ENCODE measurements around the gene PTPRD. TPM values are rescaled to one million over a fixed set of nuclear protein-coding genes. Genes with fewer than 3 reads are reported as not detected.
"Not testable (repeated sequence)": the region's sequence is repeated elsewhere in the genome, so short reads cannot be mapped to it uniquely, and the experiment has no call there.

PTPRD gene
- total and polyA plus RNA-seq, 7 experiments from 2014 or later: 0.71 TPM; not detected in 6

DNA sequence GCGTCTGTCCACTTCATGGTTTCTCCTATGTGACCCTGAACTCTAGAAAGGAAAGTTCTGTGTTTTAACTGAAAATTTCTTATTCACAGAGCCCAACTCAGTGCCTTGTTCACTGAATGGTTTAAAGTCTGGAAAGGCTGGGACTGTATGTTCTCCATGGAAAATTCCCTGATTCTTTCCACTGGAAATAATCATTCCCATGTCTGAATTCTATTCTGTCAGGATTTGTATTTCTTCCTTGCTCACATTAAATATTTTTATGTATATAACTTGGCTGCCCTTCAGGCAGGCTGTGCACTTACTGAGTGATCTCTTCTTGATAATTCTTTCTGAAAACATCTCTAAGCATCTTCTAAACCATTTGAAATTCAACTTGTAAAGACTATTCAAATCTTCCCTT, 1686.3 kb downstream of the PTPRD start:
- Mint-ChIP-seq H3K27me3 (no peaks in the 10 kb centered on the region), H3K27ac (no peak overlapping the region), H3K9me3 (peaks cover 0 to 15% (median under 1%) of the 10 kb centered on the region in 11 donors), H3K4me1 (no peaks in the 10 kb centered on the region), H3K4me3 (no peak overlapping the region), H3K36me3 (no peaks in the 10 kb centered on the region)
- H3K36me3 ChIP-seq (ENCODE audit: control insufficient read depth in 2 of 3, insufficient read depth in 3 of 3, low read length in 3 of 3): no peaks in the 10 kb centered on the region
- no peaks in the 10 kb centered on the region for H3K27me3 ChIP-seq (ENCODE audit: control insufficient read depth in 2 of 2, insufficient read depth in 2 of 2, low read length in 2 of 2)
- no peaks in the 10 kb centered on the region for H3K9me3 ChIP-seq (ENCODE audit: control insufficient read depth in 2 of 3, low read length in 3 of 3)
- ATAC-seq (no peak), DNase-seq (no peak)
- POLR2A ChIA-PET: no interaction called here
- no peak overlapping the region for H3K27ac ChIP-seq (ENCODE audit: low read depth, low read length)
- no peaks in the 10 kb centered on the region for H3K4me1 ChIP-seq (ENCODE audit: control insufficient read depth in 2 of 2, insufficient read depth in 2 of 2, low read length in 2 of 2)
- no peak overlapping the region for H3K4me3 ChIP-seq (ENCODE audit: low read length)
- intact Hi-C loops (cut with micrococcal nuclease): no loop called here
- CTCF ChIA-PET: no interaction called here

DNA sequence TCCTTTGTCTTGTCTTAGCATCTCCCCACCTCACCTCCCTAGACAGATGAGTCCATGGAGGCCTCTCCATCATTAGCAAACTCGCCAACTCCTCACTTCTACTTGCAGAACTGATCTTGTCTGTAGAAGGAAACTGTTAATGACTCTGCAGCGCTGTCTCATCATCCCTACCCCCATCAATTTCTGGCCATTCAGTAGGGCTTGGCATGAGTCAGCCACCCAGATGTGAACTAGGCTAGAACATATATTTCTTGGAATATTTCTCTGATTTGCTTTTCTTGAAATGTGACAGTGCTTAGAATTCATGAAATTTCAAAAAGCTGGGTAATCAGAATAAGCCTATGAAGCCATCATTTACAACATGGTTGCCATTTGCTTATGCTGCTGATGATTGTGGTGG, 1688.2 kb downstream of the PTPRD start:
- H3K36me3 Mint-ChIP-seq: no peaks in the 10 kb centered on the region
- H3K27ac Mint-ChIP-seq: no peak overlapping the region
- intact Hi-C loops (cut with micrococcal nuclease): no loop called here
- peaks cover 0 to 14% (median 0%) of the 10 kb centered on the region in 11 donors for H3K9me3 Mint-ChIP-seq
- no peak overlapping the region for H3K4me3 Mint-ChIP-seq
- H3K4me1 Mint-ChIP-seq: no peaks in the 10 kb centered on the region
- ChIA-PET POLR2A (no interaction called here), CTCF (no interaction called here)
- no peaks in the 10 kb centered on the region for H3K27me3 Mint-ChIP-seq
- no peak for DNase-seq
- Histone ChIP-seq H3K27ac (ENCODE audit: low read depth, low read length) (no peak overlapping the region), H3K4me3 (ENCODE audit: low read length) (no peak overlapping the region), H3K9me3 (ENCODE audit: control insufficient read depth in 2 of 3, low read length in 3 of 3) (no peaks in the 10 kb centered on the region), H3K27me3 (ENCODE audit: control insufficient read depth in 2 of 2, insufficient read depth in 2 of 2, low read length in 2 of 2) (no peaks in the 10 kb centered on the region), H3K36me3 (ENCODE audit: control insufficient read depth in 2 of 3, insufficient read depth in 3 of 3, low read length in 3 of 3) (no peaks in the 10 kb centered on the region), H3K4me1 (ENCODE audit: control insufficient read depth in 2 of 2, insufficient read depth in 2 of 2, low read length in 2 of 2) (no peaks in the 10 kb centered on the region)
- no peak for ATAC-seq

DNA sequence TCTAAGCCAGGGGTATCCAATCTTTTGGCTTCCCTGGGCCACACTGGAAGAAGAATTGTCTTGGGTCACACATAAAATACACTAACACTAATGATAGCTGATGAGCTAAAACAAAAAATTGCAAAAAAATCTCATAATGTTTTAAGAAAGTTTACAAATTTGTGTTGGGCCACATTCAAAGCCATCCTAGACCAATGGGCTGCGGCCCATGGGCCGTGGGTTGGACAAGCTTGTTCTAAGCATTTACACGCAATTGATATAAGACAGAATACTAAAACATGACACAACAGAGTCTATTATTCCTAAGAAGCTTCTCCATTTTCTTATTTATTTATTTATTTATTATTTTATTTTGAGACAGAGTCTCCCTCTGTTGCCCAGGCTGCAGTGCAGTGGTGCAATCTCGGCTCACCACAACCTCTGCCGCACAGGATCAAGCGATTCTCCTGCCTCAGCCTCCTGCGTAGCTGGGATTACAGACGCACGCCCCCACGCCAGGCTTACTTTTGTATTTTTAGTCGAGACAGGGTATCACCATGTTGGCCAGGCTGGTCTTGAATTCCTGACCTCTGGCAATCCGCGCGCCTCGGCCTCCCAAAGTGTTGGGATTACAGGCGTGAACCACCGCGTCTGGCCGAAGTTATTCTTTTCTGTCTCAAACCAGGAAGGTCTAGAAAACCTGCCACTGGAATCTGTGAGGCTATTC, 1692.2 kb downstream of the PTPRD start:
- H3K27ac ChIP-seq (ENCODE audit: low read depth, low read length); H3K27ac Mint-ChIP-seq; H3K27me3 Mint-ChIP-seq; H3K4me1 ChIP-seq (ENCODE audit: control insufficient read depth in 2 of 2, insufficient read depth in 2 of 2, low read length in 2 of 2); POLR2A ChIA-PET; H3K9me3 Mint-ChIP-seq; H3K27me3 ChIP-seq (ENCODE audit: control insufficient read depth in 2 of 2, insufficient read depth in 2 of 2, low read length in 2 of 2); H3K9me3 ChIP-seq (ENCODE audit: control insufficient read depth in 2 of 3, low read length in 3 of 3); DNase-seq; intact Hi-C loops (cut with micrococcal nuclease); H3K36me3 Mint-ChIP-seq; CTCF ChIA-PET; ATAC-seq; H3K4me1 Mint-ChIP-seq; H3K4me3 Mint-ChIP-seq; H3K4me3 ChIP-seq (ENCODE audit: low read length); H3K36me3 ChIP-seq (ENCODE audit: control insufficient read depth in 2 of 3, insufficient read depth in 3 of 3, low read length in 3 of 3): not testable (repeated sequence)

DNA sequence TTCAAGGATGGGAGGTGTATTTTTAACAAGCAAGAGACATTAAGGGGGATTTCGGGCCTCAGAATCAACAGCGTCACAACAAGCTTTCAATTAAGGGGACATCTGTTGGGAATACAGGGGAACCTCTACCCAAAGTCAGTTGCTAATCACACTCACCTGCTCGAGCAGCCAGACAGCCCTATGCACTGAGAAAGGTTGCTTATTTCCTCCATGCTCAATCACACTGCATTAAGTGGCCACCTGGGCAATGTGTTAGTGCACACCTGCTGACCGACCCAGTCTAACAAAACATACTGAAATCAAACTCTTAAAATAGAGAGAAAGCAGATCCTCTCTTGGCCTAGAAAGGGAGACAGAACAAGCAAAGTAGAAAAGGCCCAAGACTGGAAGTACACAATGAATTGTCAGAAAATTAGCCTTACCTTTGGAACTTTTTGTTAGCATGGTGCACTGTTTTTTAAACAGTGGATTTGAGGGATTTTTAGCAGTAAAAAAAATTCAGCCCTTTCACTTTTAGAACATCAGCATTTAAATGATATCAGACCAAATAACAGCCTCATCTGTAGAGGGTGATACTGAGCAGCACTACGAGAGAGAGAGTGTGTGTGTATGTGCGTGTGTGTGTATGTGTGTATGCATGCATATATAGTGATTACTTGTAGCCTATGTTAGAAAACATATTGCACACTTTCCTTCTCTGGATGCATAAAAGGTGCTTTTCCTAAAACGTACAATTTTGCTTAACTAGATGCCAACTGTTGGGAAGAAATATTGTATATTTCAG, 1694.7 kb downstream of the PTPRD start:
- H3K27ac Mint-ChIP-seq: no peak overlapping the region
- no peaks in the 10 kb centered on the region for H3K27me3 Mint-ChIP-seq
- DNase-seq (no peak), ATAC-seq (no peak)
- H3K4me3 Mint-ChIP-seq: no peak overlapping the region
- no peak overlapping the region for H3K4me3 ChIP-seq (ENCODE audit: low read length)
- no peaks in the 10 kb centered on the region for H3K36me3 Mint-ChIP-seq
- peaks cover 0 to 4% (median 0%) of the 10 kb centered on the region in 11 donors for H3K9me3 Mint-ChIP-seq
- H3K4me1 Mint-ChIP-seq: no peaks in the 10 kb centered on the region
- intact Hi-C loops (cut with micrococcal nuclease): no loop called here
- H3K27ac ChIP-seq (ENCODE audit: low read depth, low read length): no peak overlapping the region
- H3K4me1 ChIP-seq (ENCODE audit: control insufficient read depth in 2 of 2, insufficient read depth in 2 of 2, low read length in 2 of 2): no peaks in the 10 kb centered on the region
- H3K9me3 ChIP-seq (ENCODE audit: control insufficient read depth in 2 of 3, low read length in 3 of 3): no peaks in the 10 kb centered on the region
- no peaks in the 10 kb centered on the region for H3K36me3 ChIP-seq (ENCODE audit: control insufficient read depth in 2 of 3, insufficient read depth in 3 of 3, low read length in 3 of 3)
- no peaks in the 10 kb centered on the region for H3K27me3 ChIP-seq (ENCODE audit: control insufficient read depth in 2 of 2, insufficient read depth in 2 of 2, low read length in 2 of 2)
- CTCF ChIA-PET: no interaction called here
- POLR2A ChIA-PET: no interaction called here

DNA sequence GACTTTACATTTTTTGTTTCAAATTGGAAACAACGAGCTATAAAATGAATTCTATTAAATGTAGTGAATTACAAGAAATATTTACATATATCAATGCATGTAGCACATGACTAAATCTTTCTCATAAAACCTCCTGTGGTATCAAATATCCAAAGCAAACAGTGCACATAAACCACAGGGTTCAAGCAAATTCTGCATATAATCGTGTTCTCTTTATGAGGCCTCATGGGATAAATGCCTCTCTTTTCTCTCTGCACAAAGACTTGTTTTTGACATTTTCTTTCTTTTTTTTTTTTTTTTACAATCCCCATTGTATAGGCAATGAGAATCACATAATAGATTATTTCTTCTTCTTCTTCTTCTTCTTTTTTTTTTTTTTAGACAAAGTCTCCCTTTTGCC, 1696.0 kb downstream of the PTPRD start:
- POLR2A ChIA-PET: no interaction called here
- CTCF ChIA-PET: no interaction called here
- no peak overlapping the region for H3K27ac Mint-ChIP-seq

DNA sequence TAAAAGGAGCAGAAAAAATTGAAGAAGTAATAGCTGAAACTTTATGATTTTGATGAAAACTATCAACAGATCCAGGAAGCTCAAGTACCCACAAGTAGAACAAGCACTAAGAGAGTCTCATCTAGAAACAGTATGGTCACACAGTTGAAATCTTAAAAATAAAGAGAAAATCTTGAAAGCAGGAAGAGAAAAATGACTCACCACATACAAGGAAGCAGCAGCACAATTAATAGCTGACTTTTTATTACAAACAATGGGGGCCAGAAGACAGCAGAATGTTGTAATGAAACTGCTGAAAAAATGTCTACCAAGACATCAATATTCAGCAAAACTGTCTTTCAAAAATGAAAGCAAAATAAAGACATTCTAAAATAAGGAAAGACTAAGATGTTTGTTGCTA, 1704.9 kb downstream of the PTPRD start:
- Mint-ChIP-seq H3K27me3 (no peaks in the 10 kb centered on the region), H3K36me3 (no peaks in the 10 kb centered on the region), H3K4me1 (peaks cover 0 to 4% (median 0%) of the 10 kb centered on the region in 7 donors), H3K4me3 (no peak overlapping the region), H3K9me3 (peaks cover 0 to 18% (median 3%) of the 10 kb centered on the region in 11 donors), H3K27ac (no peak overlapping the region)
- Histone ChIP-seq H3K36me3 (ENCODE audit: control insufficient read depth in 2 of 3, insufficient read depth in 3 of 3, low read length in 3 of 3) (no peaks in the 10 kb centered on the region), H3K4me3 (ENCODE audit: low read length) (no peak overlapping the region), H3K27me3 (ENCODE audit: control insufficient read depth in 2 of 2, insufficient read depth in 2 of 2, low read length in 2 of 2) (no peaks in the 10 kb centered on the region), H3K27ac (ENCODE audit: low read depth, low read length) (no peak overlapping the region), H3K9me3 (ENCODE audit: control insufficient read depth in 2 of 3, low read length in 3 of 3) (no peaks in the 10 kb centered on the region), H3K4me1 (ENCODE audit: control insufficient read depth in 2 of 2, insufficient read depth in 2 of 2, low read length in 2 of 2) (no peaks in the 10 kb centered on the region)
- CTCF ChIA-PET: no interaction called here
- intact Hi-C loops (cut with micrococcal nuclease): no loop called here
- ATAC-seq: no peak
- POLR2A ChIA-PET: no interaction called here
- no peak for DNase-seq

More for the DNA sequence above, 1696.0 kb downstream of the PTPRD start:
- Mint-ChIP-seq H3K4me3 (no peak overlapping the region), H3K9me3 (peaks cover 0 to 4% (median 0%) of the 10 kb centered on the region in 11 donors), H3K36me3 (no peaks in the 10 kb centered on the region), H3K4me1 (no peaks in the 10 kb centered on the region), H3K27me3 (no peaks in the 10 kb centered on the region)
- H3K36me3 ChIP-seq (ENCODE audit: control insufficient read depth in 2 of 3, insufficient read depth in 3 of 3, low read length in 3 of 3): no peaks in the 10 kb centered on the region
- ATAC-seq: no peak
- H3K27ac ChIP-seq (ENCODE audit: low read depth, low read length): no peak overlapping the region
- intact Hi-C loops (cut with micrococcal nuclease): no loop called here
- no peaks in the 10 kb centered on the region for H3K4me1 ChIP-seq (ENCODE audit: control insufficient read depth in 2 of 2, insufficient read depth in 2 of 2, low read length in 2 of 2)
- no peak overlapping the region for H3K4me3 ChIP-seq (ENCODE audit: low read length)
- DNase-seq: no peak
- no peaks in the 10 kb centered on the region for H3K9me3 ChIP-seq (ENCODE audit: control insufficient read depth in 2 of 3, low read length in 3 of 3)
- H3K27me3 ChIP-seq (ENCODE audit: control insufficient read depth in 2 of 2, insufficient read depth in 2 of 2, low read length in 2 of 2): no peaks in the 10 kb centered on the region

DNA sequence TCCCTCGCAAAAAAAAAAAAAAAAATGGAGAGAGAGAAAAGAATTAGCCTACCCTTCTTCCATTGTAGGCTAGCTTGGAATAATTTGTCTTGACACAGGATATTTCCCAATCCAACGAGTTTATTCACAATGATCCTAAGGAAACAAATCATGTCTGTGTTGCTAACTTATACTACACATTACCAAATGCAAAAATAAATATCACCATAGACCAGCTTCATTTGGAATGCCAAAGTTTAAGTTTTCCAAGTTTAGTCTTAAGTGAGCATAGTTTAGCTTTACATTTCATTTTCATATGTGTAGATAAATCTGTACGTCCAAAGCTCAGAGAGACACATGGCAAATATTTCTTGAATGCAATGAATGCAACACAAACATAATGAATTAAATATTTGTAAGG, 1707.1 kb downstream of the PTPRD start:
- Histone ChIP-seq H3K4me3 (ENCODE audit: low read length) (no peak overlapping the region), H3K27ac (ENCODE audit: low read depth, low read length) (no peak overlapping the region), H3K36me3 (ENCODE audit: control insufficient read depth in 2 of 3, insufficient read depth in 3 of 3, low read length in 3 of 3) (no peaks in the 10 kb centered on the region), H3K4me1 (ENCODE audit: control insufficient read depth in 2 of 2, insufficient read depth in 2 of 2, low read length in 2 of 2) (no peaks in the 10 kb centered on the region), H3K9me3 (ENCODE audit: control insufficient read depth in 2 of 3, low read length in 3 of 3) (no peaks in the 10 kb centered on the region), H3K27me3 (ENCODE audit: control insufficient read depth in 2 of 2, insufficient read depth in 2 of 2, low read length in 2 of 2) (no peaks in the 10 kb centered on the region)
- no peaks in the 10 kb centered on the region for H3K27me3 Mint-ChIP-seq
- intact Hi-C loops (cut with micrococcal nuclease): no loop called here
- POLR2A ChIA-PET: no interaction called here
- peaks cover 0 to 18% (median 3%) of the 10 kb centered on the region in 11 donors for H3K9me3 Mint-ChIP-seq
- no peaks in the 10 kb centered on the region for H3K36me3 Mint-ChIP-seq
- H3K4me1 Mint-ChIP-seq: peaks cover 0 to 4% (median 0%) of the 10 kb centered on the region in 7 donors
- CTCF ChIA-PET: no interaction called here
- ATAC-seq: no peak
- DNase-seq: no peak
- H3K4me3 Mint-ChIP-seq: no peak overlapping the region
- H3K27ac Mint-ChIP-seq: no peak overlapping the region
